GM23338 (cell line): Measurements from ENCODE around the gene GAS1. TPM values are rescaled to one million over a fixed set of nuclear protein-coding genes. Genes with fewer than 3 reads are reported as not detected.

Experiments used
- ATAC-seq: fragments of 200-7000 bp; cut with Tn5 transposase; 3 replicates; pipeline ENCODE4 v1.9.1; 2020
- DNase-seq: peaks from one replicate; pipeline ENCODE4 v3.0.0-alpha.2; 2015; ENCODE audit warnings: low spot score
- H2AFZ ChIP-seq: fragments of 200-600 bp; sonication (generic); 2 replicates; pipeline ENCODE4 v1.8.0; 2016; ENCODE audit warnings: antibody characterized with exemption, mild to moderate bottlenecking, moderate library complexity
- H3F3A ChIP-seq: fragments of 200-600 bp; sonication (generic); replicated peaks from 2 replicates; pipeline ENCODE4 v1.8.0; 2017; ENCODE audit warnings: antibody characterized with exemption, mixed run types, low read depth
- H3K27ac ChIP-seq: fragments of 200-600 bp; sonication (generic); 2 replicates; pipeline ENCODE4 v1.6.1; 2016; ENCODE audit warnings: low read depth
- H3K27me3 ChIP-seq: fragments of 200-600 bp; sonication (generic); 2 replicates; pipeline ENCODE4 v1.8.0; 2016; ENCODE audit warnings: mild to moderate bottlenecking, mixed run types, moderate library complexity; ENCODE audit not compliant: insufficient read depth
- H3K36me3 ChIP-seq: fragments of 200-600 bp; sonication (generic); 2 replicates; pipeline ENCODE4 v1.8.0; 2016; ENCODE audit warnings: mild to moderate bottlenecking; ENCODE audit not compliant: insufficient read depth
- H3K4me1 ChIP-seq: fragments of 200-600 bp; sonication (generic); 2 replicates; pipeline ENCODE4 v1.8.0; 2016; ENCODE audit warnings: mild to moderate bottlenecking, moderate library complexity; ENCODE audit not compliant: insufficient read depth
- H3K4me2 ChIP-seq: fragments of 200-600 bp; sonication (generic); 2 replicates; pipeline ENCODE4 v1.7.1; 2017; ENCODE audit warnings: mixed run types
- H3K4me3 ChIP-seq: fragments of 200-600 bp; sonication (generic); 2 replicates; pipeline ENCODE4 v1.6.1; 2016; ENCODE audit warnings: mixed run types
- H3K79me2 ChIP-seq: fragments of 200-600 bp; sonication (generic); replicated peaks from 2 replicates; pipeline ENCODE4 v1.8.0; 2017; ENCODE audit warnings: mild to moderate bottlenecking; ENCODE audit not compliant: insufficient read depth
- H3K9me2 ChIP-seq: fragments of 200-600 bp; sonication (generic); 2 replicates; pipeline ENCODE4 v1.8.0; 2017; ENCODE audit not compliant: insufficient read depth
- H4K20me1 ChIP-seq: fragments of 200-600 bp; sonication (generic); replicated peaks from 2 replicates; pipeline ENCODE4 v1.8.0; 2017; ENCODE audit warnings: mild to moderate bottlenecking; ENCODE audit not compliant: insufficient read depth
- H3K27ac Mint-ChIP-seq: 2 replicates; pipeline ENCODE4 v1.8.0; 2020; ENCODE audit warnings: inconsistent platforms, mild to moderate bottlenecking, moderate library complexity, mixed read lengths
- H3K27me3 Mint-ChIP-seq: 3 replicates; pipeline ENCODE4 v1.8.0; 2022; ENCODE audit warnings: low read depth, mild to moderate bottlenecking, moderate library complexity, mixed read lengths, inconsistent platforms; ENCODE audit not compliant: insufficient read depth, poor library complexity
- H3K36me3 Mint-ChIP-seq: 3 replicates; pipeline ENCODE4 v1.8.0; 2021; ENCODE audit warnings: low read depth, mild to moderate bottlenecking, inconsistent platforms, moderate library complexity, mixed read lengths
- H3K4me1 Mint-ChIP-seq: 3 replicates; pipeline ENCODE4 v1.8.0; 2020; ENCODE audit warnings: mild to moderate bottlenecking, inconsistent platforms, mixed read lengths
- H3K4me3 Mint-ChIP-seq: 3 replicates; pipeline ENCODE4 v1.8.0; 2021; ENCODE audit warnings: moderate library complexity, mild to moderate bottlenecking, inconsistent platforms, mixed read lengths
- H3K9me3 Mint-ChIP-seq: 3 replicates; pipeline ENCODE4 v1.8.0; 2020; ENCODE audit warnings: moderate library complexity, mild to moderate bottlenecking, inconsistent platforms, mixed read lengths
- CREB1 ChIP-seq: fragments of 250-450 bp; sonication (Bioruptor Pico); IDR thresholded peaks from 2 replicates; pipeline ENCODE4 v1.5.0; 2020; ENCODE audit warnings: low read depth, mild to moderate bottlenecking, moderate library complexity
- CTCF ChIP-seq, 2 experiments: fragments of 200-600 bp in 1 of 2; sonication (generic) in 1 of 2; conservative IDR thresholded peaks; 2 replicates each; pipeline versions ENCODE4 v1.5.1 to v1.6.1; 2016 to 2017; ENCODE audit warnings: antibody characterized with exemption in 2 of 2, low read depth in 2 of 2, mild to moderate bottlenecking in 2 of 2, moderate library complexity in 1 of 2
- EZH2 ChIP-seq: fragments of 200-600 bp; sonication (generic); IDR thresholded peaks from one replicate; pipeline ENCODE4 v1.8.0; 2017; ENCODE audit warnings: antibody characterized with exemption, mild to moderate bottlenecking, low read depth; ENCODE audit not compliant: unreplicated experiment
- EZH2phosphoT487 ChIP-seq: fragments of 200-600 bp; sonication (generic); IDR thresholded peaks from one replicate; pipeline ENCODE4 v1.8.1; 2018; ENCODE audit warnings: antibody characterized with exemption; ENCODE audit not compliant: unreplicated experiment
- JUNB ChIP-seq: IDR thresholded peaks from one replicate; pipeline ENCODE4 v1.6.1; 2016; ENCODE audit warnings: antibody characterized with exemption; ENCODE audit not compliant: unreplicated experiment
- POLR2AphosphoS5 ChIP-seq: IDR thresholded peaks from 2 replicates; pipeline ENCODE4 v1.6.1; 2016; ENCODE audit warnings: antibody characterized with exemption, low read depth
- STAT1 ChIP-seq: IDR thresholded peaks from one replicate; pipeline ENCODE4 v1.6.1; 2016; ENCODE audit warnings: antibody characterized with exemption; ENCODE audit not compliant: unreplicated experiment
- ZNF114 ChIP-seq: fragments of 250-450 bp; sonication (Bioruptor Pico); IDR thresholded peaks from 2 replicates; pipeline ENCODE4 v1.5.0; 2020; ENCODE audit warnings: mild to moderate bottlenecking, moderate library complexity
- ZNF331 ChIP-seq: fragments of 250-450 bp; sonication (Bioruptor Pico); IDR thresholded peaks from 2 replicates; pipeline ENCODE4 v1.5.0; 2020; ENCODE audit warnings: low read depth, mild to moderate bottlenecking, moderate library complexity
- ZNF462 ChIP-seq: fragments of 250-450 bp; sonication (Bioruptor Pico); IDR thresholded peaks from 2 replicates; pipeline ENCODE4 v1.5.0; 2020; ENCODE audit warnings: mild to moderate bottlenecking, moderate library complexity
- polyA plus RNA-seq: library from polyadenylated mRNA; unstranded; fragments of >200 nt; fragmentation: Nextera tagmentation; extraction: Ambion mirVana; gene quantifications from 2 replicates; pipeline ENCODE4 v1.2.1, GENCODE V29; 2016
- total RNA-seq: library from RNA; depleted of rRNA; stranded (reverse); fragments of >200 nt; shearing (Covaris generic); gene quantifications from 2 replicates; pipeline ENCODE4 v1.2.3, GENCODE V29; 2014

Gene GAS1
- total and polyA plus RNA-seq, 2 experiments from 2014 or later, result 1.4 to 7.7 TPM

GRCh38 chr9:86987900-86988299 lies 40.6 kb upstream of the GAS1 start (continued):
- no peak for TF ChIP-seq EZH2
- TF ChIP-seq JUNB, result no peak
- no peak for TF ChIP-seq STAT1

GRCh38 chr9:86985132-86985647 lies 37.9 kb upstream of the GAS1 start:
- Mint-ChIP-seq H3K36me3 (no peaks in the 10 kb centered on the region), H3K4me1 (no peaks in the 10 kb centered on the region), H3K27ac (no peak overlapping the region), H3K9me3 (no peaks in the 10 kb centered on the region), H3K4me3 (no peak overlapping the region), H3K27me3 (peaks cover 2% of the 10 kb centered on the region)
- Histone ChIP-seq H3K27ac (no peak overlapping the region), H3K27me3 (no peaks in the 10 kb centered on the region), H3K79me2 (no peaks in the 10 kb centered on the region), H3K4me3 (no peak overlapping the region), H3K9me2 (peaks cover 5% of the 10 kb centered on the region; the same call in 1 of the 2 replicates), H3K4me2 (no peak overlapping the region), H3K4me1 (no peaks in the 10 kb centered on the region), H4K20me1 (no peaks in the 10 kb centered on the region), H3K36me3 (no peaks in the 10 kb centered on the region), H2AFZ (no peak overlapping the region), H3F3A (no peaks in the 10 kb centered on the region)
- DNase-seq (no peak), ATAC-seq (no peak)
- TF ChIP-seq ZNF331 (CRISPR knock-in tag) (no peak), POLR2AphosphoS5 (no peak), ZNF114 (no peak), CTCF (conservative IDR thresholded peaks at IDR 0.05; ENCODE audit: low read depth in 2 of 2) (no peak), CREB1 (no peak), STAT1 (no peak), ZNF462 (CRISPR knock-in tag) (no peak), EZH2phosphoT487 (no peak)
